Suppressor macrophage (primary cell): ENCODE data around the gene ALDH3B2.
"Not testable (repeated sequence)": the region's sequence is repeated elsewhere in the genome, so short reads cannot be mapped to it uniquely, and the experiment has no call there.

Experiments
- DNase-seq, 4 experiments: peaks; one replicate each; pipeline ENCODE4 v3.0.0-alpha.2; 2020 to 2022

ALDH3B2 gene

DNA sequence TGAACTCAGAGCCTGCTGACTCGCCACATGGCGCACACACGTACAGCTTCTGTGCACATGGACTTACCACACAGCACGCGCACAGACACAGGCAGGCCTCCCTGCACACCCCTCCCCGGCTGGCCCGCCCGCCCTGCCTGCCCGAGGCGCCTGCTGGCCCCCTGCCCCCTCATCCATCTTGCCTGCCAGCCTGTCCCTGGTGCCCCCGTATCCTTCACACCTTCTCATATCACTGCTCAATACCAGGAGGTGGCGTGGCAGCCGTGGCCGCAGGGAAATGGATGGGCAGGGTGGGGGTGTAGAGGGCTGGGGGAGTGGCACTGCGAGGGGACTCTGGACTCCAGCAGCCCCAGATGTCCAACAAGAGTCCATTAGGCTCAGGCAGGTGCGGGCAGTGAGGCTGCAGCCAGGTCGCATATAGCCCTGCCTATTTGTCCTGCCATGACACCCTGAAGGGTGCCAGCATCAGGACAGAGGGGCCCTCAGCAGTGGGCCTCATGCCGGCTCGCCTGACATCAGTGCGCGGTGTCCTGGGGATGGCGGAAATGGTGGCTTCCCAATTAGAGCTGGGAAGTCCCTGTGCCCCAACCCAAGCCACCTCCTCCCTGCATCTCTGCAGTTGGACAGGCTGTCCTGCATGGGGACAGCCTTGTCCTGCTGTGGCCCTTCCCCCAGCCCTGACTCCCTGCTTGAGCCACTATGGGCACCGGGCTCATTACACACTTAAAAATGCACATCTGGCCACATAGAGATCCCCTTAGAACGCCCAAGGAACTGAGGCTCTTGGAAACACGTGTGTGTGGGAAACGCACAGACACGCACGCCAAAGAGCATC, 32.9 kb downstream of the ALDH3B2 start:
- no peak for DNase-seq

- no peak for DNase-seq
Measured at GRCh38 chr11:67640758-67641337, 33.6 kb downstream of the ALDH3B2 start.

GRCh38 chr11:67640021-67640757, 34.2 kb downstream of the ALDH3B2 start:
- DNase-seq, result peak; percentile 54 to 73 (median 64)

- no peak for DNase-seq
Measured at GRCh38 chr11:67639438-67639859, 35.0 kb downstream of the ALDH3B2 start, which contains the start of gene TBX10. Gene TBX10, minus strand, starts transcription at chr11:67639763. Its CDS starts 291 bp downstream, at chr11:67639472.

DNA sequence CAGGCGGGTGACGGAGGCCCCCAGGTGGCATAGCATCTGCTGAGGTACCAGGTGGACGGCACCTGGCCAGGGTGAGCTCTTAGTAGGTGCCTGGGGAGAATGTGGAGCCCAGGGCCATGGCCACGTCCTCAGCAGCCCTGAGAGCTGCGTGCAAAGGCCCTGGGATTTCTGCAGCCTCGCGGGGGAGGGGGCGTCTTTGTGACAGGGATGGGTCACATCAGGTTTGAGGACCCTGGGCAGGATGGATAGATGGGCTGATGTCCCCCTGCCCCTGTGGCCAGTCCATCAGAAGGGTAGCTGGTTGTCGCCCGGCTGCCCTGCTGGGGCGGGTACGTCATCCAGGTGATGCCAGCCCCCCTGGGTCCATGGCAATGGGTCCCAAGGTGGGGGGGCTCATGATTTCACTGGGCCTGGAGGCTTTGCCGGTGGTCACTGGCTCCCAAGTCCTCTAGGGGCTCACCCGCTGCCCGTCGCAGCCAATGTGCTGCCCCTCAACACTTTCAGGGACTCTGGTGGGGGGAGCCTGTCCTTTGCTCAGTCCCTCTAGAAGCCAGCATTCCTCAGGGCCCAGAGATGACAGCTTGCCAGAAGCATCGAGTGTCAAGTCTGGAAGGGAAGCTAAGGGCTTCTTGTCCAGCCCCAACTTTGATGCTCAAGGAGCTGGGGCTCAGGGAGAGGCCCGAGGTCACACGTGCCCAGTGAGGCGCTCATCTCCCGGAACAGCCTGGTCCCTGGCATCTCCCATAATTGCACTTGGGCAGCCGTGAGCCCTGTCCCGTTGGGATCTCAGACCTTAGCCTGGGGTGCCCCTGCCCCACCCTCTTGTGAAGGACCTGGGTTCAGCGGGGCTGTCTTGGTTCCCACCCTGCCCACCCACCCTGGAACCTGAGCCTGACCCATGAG, 35.6 kb downstream of the ALDH3B2 start:
- DNase-seq, result no peak

DNA sequence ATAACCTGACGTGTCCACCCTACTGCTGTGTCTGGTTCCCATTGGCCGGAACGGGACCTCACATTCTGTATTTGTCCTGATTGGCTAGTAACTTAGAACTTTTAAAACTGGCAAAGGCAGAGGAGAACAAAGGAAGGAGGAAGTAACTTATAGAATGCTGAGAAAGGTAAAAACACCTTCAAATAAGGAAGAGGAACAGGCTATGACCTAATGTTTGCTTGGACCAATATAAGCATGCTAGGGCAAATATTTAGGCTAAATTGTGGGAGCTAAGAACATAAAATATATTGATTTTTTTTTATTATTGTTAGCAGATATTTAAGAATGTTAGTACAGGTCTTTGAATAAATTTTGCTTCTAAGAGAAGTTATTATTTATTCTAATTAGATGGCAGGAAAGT, 37.0 kb downstream of the ALDH3B2 start:
- not testable (repeated sequence) for DNase-seq

DNA sequence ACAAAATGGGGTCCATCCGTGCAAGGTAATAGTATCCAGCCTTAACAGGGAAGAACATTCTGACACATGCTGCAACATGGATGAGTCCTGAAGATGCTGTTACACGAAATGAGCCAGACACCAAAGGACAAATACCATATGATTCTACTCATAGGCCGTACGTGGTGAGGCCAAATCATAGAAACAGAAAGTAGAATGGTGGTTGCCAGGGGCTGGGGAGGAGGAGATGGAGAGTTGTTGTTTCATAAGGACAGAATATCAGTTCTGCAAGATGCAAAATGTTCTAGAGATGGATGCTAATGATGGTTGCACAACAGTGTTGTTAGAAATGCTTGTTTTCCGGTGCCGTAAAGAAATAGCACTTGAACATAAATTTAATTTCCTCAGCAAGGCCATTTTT, 37.5 kb downstream of the ALDH3B2 start:
- no peak for DNase-seq

- DNase-seq, result no peak
Measured at GRCh38 chr11:67635231-67635521, 39.2 kb downstream of the ALDH3B2 start.

DNA sequence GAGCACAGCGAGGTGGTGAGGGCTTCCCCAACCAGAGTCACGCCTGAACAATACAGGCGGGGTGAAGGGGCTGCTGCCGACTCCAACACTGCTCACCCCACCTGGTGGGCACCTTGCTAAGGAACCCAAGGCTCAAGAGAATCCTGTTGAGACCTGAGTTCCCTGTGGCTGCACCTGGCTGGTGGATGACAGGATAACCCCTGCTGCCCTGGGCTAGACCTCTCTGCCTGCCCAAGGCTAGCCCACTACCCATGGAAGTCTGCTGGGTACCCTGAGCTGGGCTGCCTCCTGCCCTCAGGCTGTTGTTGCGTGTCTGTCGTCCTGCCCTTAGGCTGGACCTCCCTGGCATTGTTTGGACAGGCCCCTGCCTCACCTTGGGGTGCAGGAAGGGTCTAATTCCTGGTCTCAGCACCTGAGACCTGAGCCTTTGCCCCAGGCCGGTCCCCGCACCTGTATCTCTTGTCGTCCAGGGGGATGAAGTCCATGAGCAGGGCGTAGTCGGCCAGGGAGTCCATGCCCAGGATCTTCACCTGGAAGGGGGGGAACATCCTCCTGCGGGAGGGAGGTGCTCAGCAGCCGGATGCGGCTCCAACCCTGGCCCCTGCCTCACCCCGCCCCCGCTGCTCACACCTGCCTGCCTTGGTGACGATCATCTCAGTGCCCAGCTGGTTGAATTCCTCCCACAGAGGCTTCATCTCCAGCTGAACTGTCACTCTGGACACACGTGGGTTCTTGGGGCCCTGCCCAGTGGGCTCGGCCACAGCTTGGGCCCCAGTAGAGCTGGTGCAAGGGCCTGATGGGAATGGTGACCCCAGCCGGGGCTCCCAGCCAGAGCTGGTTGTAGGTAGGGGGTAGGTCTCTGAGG, 39.8 kb downstream of the ALDH3B2 start:
- DNase-seq, result no peak

- no peak for DNase-seq
Measured at GRCh38 chr11:67633758-67634365, 40.6 kb downstream of the ALDH3B2 start.

DNA sequence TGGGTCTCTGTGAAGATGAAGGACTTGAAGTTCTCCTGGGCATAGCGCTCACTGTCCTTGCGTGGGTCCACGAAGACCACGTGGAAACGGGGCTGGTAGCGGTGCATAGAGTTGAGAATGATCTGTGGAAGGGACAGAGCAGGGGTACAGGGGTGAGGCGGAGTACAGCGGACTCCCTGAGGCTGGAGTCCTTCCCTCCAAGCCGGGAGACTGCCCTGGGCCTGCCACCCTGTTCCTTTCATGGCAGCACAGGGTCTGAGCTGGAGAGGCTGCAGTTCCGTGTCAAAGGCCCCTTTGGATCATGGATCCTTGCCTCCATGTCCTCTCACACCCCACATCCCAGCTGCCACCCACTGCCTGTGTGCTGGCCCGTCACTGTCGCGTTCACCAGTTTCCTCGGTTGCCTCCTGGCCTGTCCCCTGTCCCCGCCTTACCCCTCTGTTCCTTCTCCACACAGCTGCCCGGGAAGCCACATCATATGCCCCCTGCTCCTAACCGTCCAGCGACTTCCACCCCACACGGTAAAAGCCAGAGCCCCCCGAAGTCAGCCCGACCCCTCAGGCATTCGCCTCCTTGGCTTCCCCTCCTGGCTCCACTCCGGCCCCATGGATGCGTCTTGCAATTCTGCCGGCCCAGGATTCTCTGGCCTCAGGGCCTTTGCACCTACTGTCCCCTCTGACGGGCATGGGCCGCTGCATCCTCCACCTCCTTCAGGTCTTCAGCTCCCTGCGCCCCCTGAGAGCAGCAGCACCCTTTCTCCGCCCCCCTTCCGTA, 41.3 kb downstream of the ALDH3B2 start:
- no peak for DNase-seq

DNA sequence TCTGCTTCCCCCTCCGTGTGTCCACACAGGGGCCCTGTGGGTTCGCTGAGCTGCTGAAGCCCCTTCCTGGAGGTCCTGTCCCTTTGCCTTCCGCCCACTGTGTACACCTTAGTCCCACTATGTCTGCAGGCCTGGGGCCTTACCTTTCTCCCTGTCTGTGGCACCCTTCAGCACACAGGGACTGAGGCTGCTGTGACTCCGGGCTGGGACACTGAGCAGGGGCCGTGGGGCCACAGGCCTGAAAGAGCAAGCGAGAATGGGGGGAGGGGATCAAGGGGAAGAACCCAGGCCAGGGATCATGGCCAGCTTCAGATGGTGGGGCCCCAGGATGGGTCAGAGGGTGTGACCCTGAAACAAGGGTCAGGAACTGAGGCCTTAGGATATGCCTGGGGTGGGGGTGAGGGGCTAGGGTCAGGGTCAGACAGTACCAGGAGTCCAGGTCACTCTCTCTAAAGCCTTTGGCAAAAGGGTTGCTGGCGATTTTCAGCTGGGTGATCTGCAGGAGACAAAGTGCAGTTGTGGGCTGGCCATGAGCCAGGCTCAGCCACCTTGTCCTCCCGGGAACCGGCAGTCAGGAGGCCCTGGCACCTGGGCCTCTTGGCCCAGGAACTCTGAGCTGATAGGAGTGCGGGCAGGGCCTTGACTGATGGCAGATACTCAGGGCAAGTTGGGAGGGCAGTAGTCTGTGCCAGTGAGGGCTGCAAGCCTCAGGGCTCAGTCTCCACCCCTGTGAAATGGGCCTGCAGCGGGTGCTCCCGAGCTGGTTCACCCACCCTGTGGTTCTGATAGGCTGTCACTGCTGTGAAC, 42.0 kb downstream of the ALDH3B2 start:
- no peak for DNase-seq

- no peak for DNase-seq
Measured at GRCh38 chr11:67631853-67632174, 42.6 kb downstream of the ALDH3B2 start.

GRCh38 chr11:67631411-67631810, 43.0 kb downstream of the ALDH3B2 start:
- DNase-seq, result no peak

GRCh38 chr11:67630943-67631331, 43.5 kb downstream of the ALDH3B2 start:
- no peak for DNase-seq

DNA sequence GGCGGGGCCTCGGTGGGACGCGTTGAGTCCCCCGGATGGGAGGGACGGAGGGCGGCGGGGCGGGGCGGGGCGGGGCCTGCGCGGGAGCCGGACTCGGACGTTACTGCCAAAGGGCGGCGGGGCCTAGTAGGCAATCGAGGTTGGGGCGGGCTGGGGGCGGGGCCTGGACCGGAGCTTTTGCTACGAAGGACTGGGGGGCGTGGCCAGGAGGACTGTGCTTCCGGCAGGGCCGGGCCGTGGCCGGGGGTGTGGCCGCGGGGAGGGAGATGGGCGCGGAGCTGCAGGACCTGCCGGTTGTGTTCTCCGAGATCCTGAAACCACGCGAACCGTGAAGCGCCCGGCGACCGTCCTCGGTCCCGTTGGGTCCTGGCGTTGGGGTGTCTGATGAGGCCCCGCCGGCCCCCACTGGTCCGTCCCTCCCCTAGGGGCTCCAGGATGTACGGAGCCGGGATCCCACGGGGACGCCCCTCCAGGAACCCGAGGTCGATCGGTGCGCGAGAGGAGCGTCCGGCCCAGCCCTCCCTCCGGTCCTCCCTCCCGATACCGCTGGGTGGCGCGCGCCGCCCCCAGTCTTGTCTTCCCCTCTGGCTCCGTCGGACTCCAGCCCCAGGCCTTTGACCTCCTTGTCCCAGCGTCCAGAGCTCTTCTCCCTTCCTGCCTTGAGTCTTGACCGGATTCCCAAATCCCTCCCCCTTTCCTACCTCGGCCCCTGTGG, 44.0 kb downstream of the ALDH3B2 start:
- peak; percentile 97 to 99 (median 98) for DNase-seq

GRCh38 chr11:67629386-67630227, 44.8 kb downstream of the ALDH3B2 start, which contains the start of gene NUDT8:
Gene NUDT8, minus strand, starts transcription at chr11:67629937. Its CDS starts 26 bp downstream, at chr11:67629911.
- DNase-seq, result peak; percentile 88 to 96 (median 92)
